Ishikawa (cell line): ENCODE data around the gene USP32.

Experiments
- CEBPB ChIP-seq: IDR thresholded peaks from 2 replicates; pipeline ENCODE4 v1.6.1; 2012
- CREB1 ChIP-seq: IDR thresholded peaks from 2 replicates; pipeline ENCODE4 v1.6.1; 2012; ENCODE audit warnings: low read depth
- EGR1 ChIP-seq: IDR thresholded peaks from 2 replicates; pipeline ENCODE4 v1.6.1; 2012
- EP300 ChIP-seq: IDR thresholded peaks from 2 replicates; pipeline ENCODE4 v1.6.1; 2012; ENCODE audit warnings: borderline replicate concordance
- FOXM1 ChIP-seq: IDR thresholded peaks from 2 replicates; pipeline ENCODE4 v1.6.1; 2012; ENCODE audit warnings: low read depth, borderline replicate concordance
- MAX ChIP-seq: IDR thresholded peaks from 2 replicates; pipeline ENCODE4 v1.6.1; 2012
- NFIC ChIP-seq: IDR thresholded peaks from 2 replicates; pipeline ENCODE4 v1.6.1; 2012
- RAD21 ChIP-seq: IDR thresholded peaks from 2 replicates; pipeline ENCODE4 v1.6.1; 2012; ENCODE audit warnings: low read depth
- REST ChIP-seq: IDR thresholded peaks from 2 replicates; pipeline ENCODE4 v1.6.1; 2012; ENCODE audit warnings: low read depth, mild to moderate bottlenecking
- TAF1 ChIP-seq: IDR thresholded peaks from 2 replicates; pipeline ENCODE4 v1.6.1; 2012; ENCODE audit warnings: low read depth, mild to moderate bottlenecking
- TCF12 ChIP-seq: IDR thresholded peaks from 2 replicates; pipeline ENCODE4 v1.6.1; 2012; ENCODE audit warnings: low read depth
- TEAD4 ChIP-seq: IDR thresholded peaks from 2 replicates; pipeline ENCODE4 v1.6.1; 2012
- USF1 ChIP-seq: IDR thresholded peaks from 2 replicates; pipeline ENCODE4 v1.6.1; 2012
- YY1 ChIP-seq: IDR thresholded peaks from 2 replicates; pipeline ENCODE4 v1.6.1; 2012; ENCODE audit warnings: low read depth
- ZBTB7A ChIP-seq: IDR thresholded peaks from 2 replicates; pipeline ENCODE4 v1.6.1; 2012; ENCODE audit warnings: low read depth

Gene USP32

GRCh38 chr17:60158751-60159478 is 233.0 kb downstream of the USP32 start:
- TF ChIP-seq CEBPB (no peak), ZBTB7A (no peak), EGR1 (no peak), MAX (no peak), EP300 (no peak), CREB1 (no peak), USF1 (no peak), REST (no peak), TEAD4 (no peak), NFIC (no peak), TCF12 (no peak), RAD21 (no peak), FOXM1 (no peak), TAF1 (no peak)

- TF ChIP-seq NFIC, result no peak
- TF ChIP-seq YY1, result no peak
- TF ChIP-seq MAX, result no peak
- TF ChIP-seq TEAD4, result no peak
Measured at GRCh38 chr17:60157487-60158040, 234.4 kb downstream of the USP32 start.

GRCh38 chr17:60156746-60157145 is 235.2 kb downstream of the USP32 start:
- TF ChIP-seq CEBPB, result no peak
- TF ChIP-seq RAD21, result no peak

GRCh38 chr17:60155815-60156214 is 236.1 kb downstream of the USP32 start:
- TF ChIP-seq CEBPB, result no peak
- TF ChIP-seq ZBTB7A, result no peak
- TF ChIP-seq RAD21, result no peak
- no peak for TF ChIP-seq TAF1
- no peak for TF ChIP-seq CREB1

- TF ChIP-seq CEBPB (no peak), REST (no peak), EGR1 (no peak)
Measured at GRCh38 chr17:60155427-60155814, 236.5 kb downstream of the USP32 start.

- TF ChIP-seq YY1, result no peak
- no peak for TF ChIP-seq TAF1
- TF ChIP-seq EP300, result no peak
Measured at GRCh38 chr17:60154616-60155426, 237.1 kb downstream of the USP32 start.

GRCh38 chr17:60153606-60154390 is 238.1 kb downstream of the USP32 start:
- TF ChIP-seq TAF1, result no peak
- no peak for TF ChIP-seq TCF12
- TF ChIP-seq MAX, result no peak
- no peak for TF ChIP-seq USF1
- TF ChIP-seq FOXM1, result no peak
- no peak for TF ChIP-seq EGR1
- no peak for TF ChIP-seq RAD21
- no peak for TF ChIP-seq YY1
- no peak for TF ChIP-seq CEBPB
- no peak for TF ChIP-seq NFIC
- TF ChIP-seq EP300, result no peak
- no peak for TF ChIP-seq TEAD4
- TF ChIP-seq CREB1, result no peak
- TF ChIP-seq ZBTB7A, result no peak
- no peak for TF ChIP-seq REST
